ENCODE measurements around the gene PCDHGB6. TPM values are rescaled to one million over a fixed set of nuclear protein-coding genes. Genes with fewer than 3 reads are reported as not detected.
A peak's percentile ranks its signal among the peaks of the same experiment; 100 is the strongest.
"Not testable (repeated sequence)": the region's sequence is repeated elsewhere in the genome, so short reads cannot be mapped to it uniquely, and the experiment has no call there.

The PCDHGB6 gene
- polyA plus RNA-seq, 3 donors from 2014 or later, result 0.38 to 1.9 TPM; not detected in 1

DNA sequence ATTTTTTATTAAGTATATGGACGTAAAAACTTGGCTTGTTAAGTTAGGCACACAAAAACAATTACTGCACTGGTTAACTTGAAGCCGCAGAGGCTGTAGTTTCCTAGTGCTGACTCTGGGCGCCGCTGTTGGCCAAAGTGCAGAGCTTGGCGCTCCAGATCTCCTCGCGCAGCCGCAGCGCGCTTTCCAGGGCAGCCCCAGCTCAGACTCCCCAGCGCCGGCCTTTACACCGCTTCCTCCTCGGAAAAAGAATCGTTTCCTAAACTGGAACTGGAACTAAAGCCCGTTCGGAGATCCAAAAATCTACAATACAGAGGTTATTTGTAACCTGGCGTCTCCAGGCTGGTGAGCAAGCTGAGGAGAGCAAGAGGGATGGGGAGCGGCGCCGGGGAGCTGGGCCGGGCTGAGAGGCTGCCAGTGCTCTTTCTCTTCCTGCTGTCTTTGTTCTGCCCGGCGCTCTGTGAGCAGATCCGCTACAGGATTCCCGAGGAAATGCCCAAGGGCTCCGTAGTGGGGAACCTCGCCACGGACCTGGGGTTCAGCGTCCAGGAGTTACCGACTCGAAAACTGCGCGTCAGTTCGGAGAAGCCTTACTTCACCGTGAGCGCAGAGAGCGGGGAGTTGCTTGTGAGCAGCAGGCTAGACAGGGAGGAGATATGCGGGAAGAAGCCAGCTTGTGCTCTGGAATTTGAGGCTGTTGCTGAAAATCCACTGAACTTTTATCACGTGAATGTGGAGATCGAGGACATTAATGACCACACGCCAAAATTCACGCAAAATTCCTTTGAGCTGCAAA, 9.9 kb upstream of the PCDHGB6 start, which contains the start of gene PCDHGB5:
Gene PCDHGB5, plus strand, starts transcription at position 192 of the 796 bp plus-strand sequence. Its CDS starts 181 bp downstream, at position 373.
- DNase-seq, result peak; percentile 23 to 56 (median 44)
- not testable (repeated sequence) for H3K4me1 Mint-ChIP-seq, H3K36me3 Mint-ChIP-seq, H3K27ac Mint-ChIP-seq
- H3K4me3 Mint-ChIP-seq, result peak within 1 kb of the TSS; percentile 46 to 77 (median 72)
- H3K27me3 Mint-ChIP-seq (ENCODE audit: low read depth in 3 of 3), result peaks cover 40 to 55% (median 48%) of the 10 kb centered on the region in 3 donors
- H3K9me3 Mint-ChIP-seq, result peaks cover 7 to 32% (median 17%) of the 10 kb centered on the region in 6 donors

DNA sequence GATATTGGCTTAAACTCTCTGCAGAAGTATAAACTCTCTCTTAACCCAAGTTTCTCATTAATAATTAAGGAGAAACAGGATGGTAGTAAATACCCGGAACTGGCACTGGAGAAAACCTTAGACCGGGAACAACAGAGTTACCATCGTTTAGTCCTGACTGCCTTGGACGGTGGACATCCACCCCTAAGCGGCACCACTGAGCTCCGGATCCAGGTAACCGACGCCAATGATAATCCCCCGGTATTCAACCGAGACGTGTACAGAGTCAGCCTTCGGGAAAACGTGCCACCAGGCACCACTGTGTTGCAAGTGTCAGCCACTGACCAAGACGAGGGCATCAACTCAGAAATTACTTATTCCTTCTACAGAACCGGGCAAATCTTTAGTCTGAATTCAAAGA, 9.2 kb upstream of the PCDHGB6 start:
- DNase-seq, result no peak
- Mint-ChIP-seq H3K4me3 (peak overlapping the region in 2 of 5 donors; percentile 32 to 57), H3K36me3 (peaks cover 6 to 8% (median 7%) of the 10 kb centered on the region in 3 donors), H3K27me3 (ENCODE audit: low read depth in 3 of 3) (peaks cover 38 to 54% (median 48%) of the 10 kb centered on the region in 3 donors), H3K9me3 (peaks cover 8 to 27% (median 16%) of the 10 kb centered on the region in 6 donors), H3K27ac (no peak overlapping the region), H3K4me1 (peaks cover 3 to 7% of the 10 kb centered on the region in 2 donors)

DNA sequence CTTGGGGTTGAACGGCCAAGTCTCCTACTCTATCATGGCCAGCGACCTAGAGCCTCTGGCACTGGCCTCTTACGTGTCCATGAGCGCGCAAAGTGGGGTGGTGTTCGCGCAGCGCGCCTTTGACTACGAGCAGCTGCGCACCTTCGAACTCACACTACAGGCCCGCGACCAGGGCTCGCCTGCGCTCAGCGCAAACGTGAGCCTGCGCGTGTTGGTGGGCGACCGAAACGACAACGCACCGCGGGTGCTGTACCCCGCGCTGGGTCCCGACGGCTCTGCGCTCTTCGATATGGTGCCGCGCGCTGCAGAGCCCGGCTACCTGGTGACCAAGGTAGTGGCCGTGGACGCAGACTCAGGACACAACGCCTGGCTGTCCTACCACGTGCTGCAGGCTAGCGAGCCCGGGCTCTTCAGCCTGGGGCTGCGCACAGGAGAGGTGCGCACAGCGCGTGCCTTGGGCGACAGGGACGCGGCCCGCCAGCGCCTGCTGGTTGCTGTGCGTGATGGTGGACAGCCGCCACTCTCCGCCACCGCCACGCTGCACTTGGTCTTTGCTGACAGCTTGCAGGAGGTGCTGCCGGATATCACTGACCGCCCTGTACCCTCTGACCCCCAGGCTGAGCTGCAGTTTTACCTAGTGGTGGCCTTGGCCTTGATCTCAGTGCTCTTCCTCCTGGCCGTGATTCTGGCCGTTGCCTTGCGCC, 8.1 kb upstream of the PCDHGB6 start:
- Mint-ChIP-seq H3K36me3 (peaks cover 6 to 8% (median 7%) of the 10 kb centered on the region in 3 donors), H3K4me1 (peaks cover 3 to 7% of the 10 kb centered on the region in 2 donors), H3K9me3 (peaks cover 10 to 27% (median 13%) of the 10 kb centered on the region in 6 donors), H3K27me3 (ENCODE audit: low read depth in 3 of 3) (peaks cover 39 to 56% (median 48%) of the 10 kb centered on the region in 3 donors), H3K27ac (no peak overlapping the region), H3K4me3 (peak overlapping the region in 1 of 5 donors; percentile 57)
- DNase-seq, result no peak

DNA sequence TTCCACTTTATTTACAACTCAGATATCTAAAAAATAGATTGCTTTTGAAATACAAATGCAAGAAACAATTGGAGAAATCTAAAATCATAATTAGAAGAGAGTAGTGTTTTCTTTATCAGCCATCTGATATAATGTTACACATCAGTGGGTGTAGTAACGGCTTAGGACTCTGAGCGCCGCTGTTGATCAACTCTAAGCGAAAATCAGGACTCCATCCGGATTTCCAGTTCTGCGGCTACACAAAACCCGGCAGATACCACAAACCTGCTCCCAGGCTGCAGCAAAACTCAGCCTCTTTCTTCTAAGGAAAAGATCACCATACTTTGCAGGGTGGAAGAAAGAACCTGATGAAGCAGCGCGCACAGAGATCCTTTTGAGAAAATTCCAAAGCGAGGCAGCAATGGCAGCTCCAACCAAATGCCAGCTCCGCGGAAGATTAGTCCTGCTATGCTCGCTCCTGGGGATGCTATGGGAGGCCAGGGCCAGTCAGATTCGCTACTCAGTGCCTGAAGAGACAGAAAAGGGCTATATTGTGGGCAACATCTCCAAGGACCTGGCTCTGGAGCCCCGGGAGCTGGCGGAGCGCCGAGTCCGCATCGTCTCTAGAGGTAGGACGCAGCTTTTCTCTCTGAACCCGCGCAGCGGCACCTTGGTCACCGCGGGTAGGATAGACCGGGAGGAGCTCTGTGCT, 5.1 kb upstream of the PCDHGB6 start, which contains the start of gene PCDHGA9:
Gene PCDHGA9, plus strand, starts transcription at position 226 of the 691 bp plus-strand sequence. Its CDS starts 175 bp downstream, at position 401.
- peaks cover 9 to 26% (median 17%) of the 10 kb centered on the region in 6 donors for H3K9me3 Mint-ChIP-seq
- peak in 2 of 3 donors; percentile 18 to 30 for DNase-seq
- peaks cover 4 to 10% (median 7%) of the 10 kb centered on the region in 3 donors for H3K36me3 Mint-ChIP-seq
- peak within 1 kb of the TSS; percentile 68 to 85 (median 72) for H3K4me3 Mint-ChIP-seq
- peaks cover 40 to 44% (median 41%) of the 10 kb centered on the region in 3 donors for H3K27me3 Mint-ChIP-seq (ENCODE audit: low read depth in 3 of 3)
- no peak within 1 kb of the TSS for H3K27ac Mint-ChIP-seq
- H3K4me1 Mint-ChIP-seq, result peaks cover 7 to 13% of the 10 kb centered on the region in 2 donors

GRCh38 chr5:141403387-141403786, 4.4 kb upstream of the PCDHGB6 start:
- no peak for DNase-seq
- Mint-ChIP-seq H3K27me3 (ENCODE audit: low read depth in 3 of 3) (peaks cover 43 to 48% (median 45%) of the 10 kb centered on the region in 3 donors), H3K27ac (no peak overlapping the region), H3K9me3 (peaks cover 9 to 33% (median 21%) of the 10 kb centered on the region in 6 donors), H3K4me3 (peak overlapping the region in 2 of 5 donors; percentile 41 to 85), H3K4me1 (peaks cover 12 to 19% of the 10 kb centered on the region in 2 donors), H3K36me3 (peaks cover 4 to 10% (median 7%) of the 10 kb centered on the region in 3 donors)

GRCh38 chr5:141409598-141410306, 1.9 kb downstream of the PCDHGB6 start:
- Mint-ChIP-seq H3K9me3 (peaks cover 4 to 40% (median 30%) of the 10 kb centered on the region in 6 donors), H3K4me3 (peak overlapping the region in 1 of 5 donors; percentile 73), H3K36me3 (peaks cover 4 to 19% (median 18%) of the 10 kb centered on the region in 3 donors), H3K27ac (peak overlapping the region in 1 of 6 donors; percentile 69), H3K4me1 (peaks cover 43 to 58% of the 10 kb centered on the region in 2 donors), H3K27me3 (ENCODE audit: low read depth in 3 of 3) (peaks cover 45 to 46% (median 45%) of the 10 kb centered on the region in 3 donors)
- no peak for DNase-seq

GRCh38 chr5:141411575-141411974, 3.8 kb downstream of the PCDHGB6 start:
- Mint-ChIP-seq H3K4me1 (peaks cover 47 to 70% of the 10 kb centered on the region in 2 donors), H3K27ac (peak overlapping the region; percentile 32 to 82 (median 58)), H3K9me3 (peaks cover 4 to 49% (median 28%) of the 10 kb centered on the region in 6 donors), H3K36me3 (peaks cover 4 to 19% (median 18%) of the 10 kb centered on the region in 3 donors), H3K4me3 (peak overlapping the region; percentile 24 to 76 (median 53)), H3K27me3 (ENCODE audit: low read depth in 3 of 3) (peaks cover 49 to 52% (median 49%) of the 10 kb centered on the region in 3 donors)
- peak; percentile 20 to 57 (median 53) for DNase-seq

GRCh38 chr5:141412854-141413539, 5.2 kb downstream of the PCDHGB6 start, which contains the start of gene PCDHGA10:
Gene PCDHGA10, plus strand, starts transcription at chr5:141412987. Its CDS starts 189 bp downstream, at chr5:141413176.
- peaks cover 48 to 71% of the 10 kb centered on the region in 2 donors for H3K4me1 Mint-ChIP-seq
- peak; percentile 24 to 56 (median 50) for DNase-seq
- peaks cover 6 to 44% (median 24%) of the 10 kb centered on the region in 6 donors for H3K9me3 Mint-ChIP-seq
- H3K27ac Mint-ChIP-seq, result peak within 1 kb of the TSS in 5 of 6 donors; percentile 54 to 82 (median 62)
- peaks cover 4 to 20% (median 18%) of the 10 kb centered on the region in 3 donors for H3K36me3 Mint-ChIP-seq
- peaks cover 50 to 55% (median 51%) of the 10 kb centered on the region in 3 donors for H3K27me3 Mint-ChIP-seq (ENCODE audit: low read depth in 3 of 3)
- peak within 1 kb of the TSS; percentile 82 to 89 (median 84) for H3K4me3 Mint-ChIP-seq

DNA sequence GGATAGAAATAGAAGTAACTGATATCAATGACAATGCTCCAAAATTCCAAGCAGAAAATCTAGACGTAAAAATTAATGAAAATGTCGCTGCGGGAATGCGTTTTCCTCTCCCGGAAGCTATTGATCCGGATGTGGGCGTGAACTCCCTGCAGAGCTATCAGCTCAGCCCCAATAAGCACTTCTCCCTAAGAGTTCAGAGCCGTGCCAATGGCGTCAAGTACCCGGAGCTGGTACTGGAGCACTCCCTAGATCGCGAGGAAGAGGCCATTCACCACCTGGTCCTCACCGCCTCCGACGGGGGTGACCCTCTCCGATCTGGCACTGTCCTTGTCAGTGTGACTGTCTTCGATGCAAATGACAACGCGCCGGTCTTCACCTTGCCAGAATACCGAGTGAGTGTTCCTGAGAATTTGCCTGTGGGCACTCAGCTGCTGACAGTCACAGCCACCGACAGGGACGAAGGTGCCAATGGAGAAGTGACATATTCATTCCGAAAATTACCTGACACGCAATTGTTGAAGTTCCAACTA, 5.8 kb downstream of the PCDHGB6 start:
- Mint-ChIP-seq H3K9me3 (peaks cover 10 to 44% (median 23%) of the 10 kb centered on the region in 6 donors), H3K4me1 (peaks cover 46 to 71% of the 10 kb centered on the region in 2 donors), H3K4me3 (peak overlapping the region; percentile 82 to 89 (median 84))

DNA sequence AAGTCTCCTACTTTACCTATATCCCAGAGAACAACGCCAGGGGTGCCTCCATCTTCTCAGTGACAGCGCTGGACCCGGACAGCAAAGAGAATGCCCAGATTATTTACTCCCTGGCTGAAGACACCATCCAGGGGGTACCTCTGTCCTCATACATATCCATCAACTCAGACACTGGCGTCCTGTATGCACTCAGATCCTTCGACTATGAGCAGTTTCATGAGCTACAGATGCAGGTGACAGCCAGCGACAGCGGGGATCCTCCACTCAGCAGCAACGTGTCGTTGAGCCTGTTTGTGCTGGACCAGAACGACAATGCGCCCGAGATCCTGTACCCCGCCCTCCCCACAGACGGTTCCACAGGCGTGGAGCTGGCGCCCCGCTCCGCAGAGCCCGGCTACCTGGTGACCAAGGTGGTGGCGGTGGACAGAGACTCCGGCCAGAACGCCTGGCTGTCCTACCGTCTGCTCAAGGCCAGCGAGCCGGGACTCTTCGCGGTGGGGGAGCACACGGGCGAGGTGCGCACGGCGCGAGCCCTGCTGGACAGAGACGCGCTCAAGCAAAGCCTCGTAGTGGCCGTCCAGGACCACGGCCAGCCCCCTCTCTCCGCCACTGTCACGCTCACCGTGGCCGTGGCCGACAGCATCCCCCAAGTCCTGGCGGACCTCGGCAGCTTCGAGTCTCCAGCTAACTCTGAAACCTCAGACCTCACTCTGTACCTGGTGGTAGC, 6.9 kb downstream of the PCDHGB6 start:
- peak overlapping the region in 1 of 6 donors; percentile 10 for H3K27ac Mint-ChIP-seq

More for the DNA sequence above, 5.8 kb downstream of the PCDHGB6 start:
- peak overlapping the region in 4 of 6 donors; percentile 5 to 61 (median 34) for H3K27ac Mint-ChIP-seq
- peaks cover 51 to 56% (median 56%) of the 10 kb centered on the region in 3 donors for H3K27me3 Mint-ChIP-seq (ENCODE audit: low read depth in 3 of 3)
- H3K36me3 Mint-ChIP-seq, result peaks cover 4 to 27% (median 23%) of the 10 kb centered on the region in 3 donors
- no peak for DNase-seq

DNA sequence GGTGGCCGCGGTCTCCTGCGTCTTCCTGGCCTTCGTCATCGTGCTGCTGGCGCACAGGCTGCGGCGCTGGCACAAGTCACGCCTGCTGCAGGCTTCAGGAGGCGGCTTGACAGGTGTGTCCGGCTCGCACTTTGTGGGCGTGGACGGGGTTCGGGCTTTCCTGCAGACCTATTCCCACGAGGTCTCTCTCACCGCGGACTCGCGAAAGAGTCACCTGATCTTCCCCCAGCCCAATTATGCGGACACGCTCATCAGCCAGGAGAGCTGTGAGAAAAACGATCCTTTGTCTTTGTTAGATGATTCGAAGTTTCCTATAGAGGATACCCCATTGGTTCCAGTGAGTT, 7.4 kb downstream of the PCDHGB6 start:
- peak overlapping the region; percentile 33 to 74 (median 59) for H3K4me3 Mint-ChIP-seq
- peaks cover 12 to 42% (median 22%) of the 10 kb centered on the region in 6 donors for H3K9me3 Mint-ChIP-seq
- H3K27me3 Mint-ChIP-seq (ENCODE audit: low read depth in 3 of 3), result peaks cover 52 to 63% (median 54%) of the 10 kb centered on the region in 3 donors
- DNase-seq, result not testable (repeated sequence)
- peaks cover 39 to 65% of the 10 kb centered on the region in 2 donors for H3K4me1 Mint-ChIP-seq
- peaks cover 2 to 24% (median 22%) of the 10 kb centered on the region in 3 donors for H3K36me3 Mint-ChIP-seq
- H3K27ac Mint-ChIP-seq, result peak overlapping the region in 1 of 6 donors; percentile 15

More for the DNA sequence above, 6.9 kb downstream of the PCDHGB6 start:
- H3K9me3 Mint-ChIP-seq, result peaks cover 9 to 41% (median 19%) of the 10 kb centered on the region in 6 donors
- peaks cover 40 to 68% of the 10 kb centered on the region in 2 donors for H3K4me1 Mint-ChIP-seq
- DNase-seq, result not testable (repeated sequence)
- H3K36me3 Mint-ChIP-seq, result peaks cover 4 to 25% (median 22%) of the 10 kb centered on the region in 3 donors
- H3K27me3 Mint-ChIP-seq (ENCODE audit: low read depth in 3 of 3), result peaks cover 52 to 61% (median 53%) of the 10 kb centered on the region in 3 donors
- H3K4me3 Mint-ChIP-seq, result peak overlapping the region; percentile 33 to 86 (median 59)
